GM21786 (cell line): ENCODE data around the gene DCTN4.
"Not testable (repeated sequence)": the region's sequence is repeated elsewhere in the genome, so short reads cannot be mapped to it uniquely, and the experiment has no call there.

Experiments
- ATAC-seq: cut with Tn5 transposase; IDR thresholded peaks from one replicate; pipeline ENCODE4 v1.9.1; 2021; ENCODE audit not compliant: unreplicated experiment

Gene DCTN4

DNA sequence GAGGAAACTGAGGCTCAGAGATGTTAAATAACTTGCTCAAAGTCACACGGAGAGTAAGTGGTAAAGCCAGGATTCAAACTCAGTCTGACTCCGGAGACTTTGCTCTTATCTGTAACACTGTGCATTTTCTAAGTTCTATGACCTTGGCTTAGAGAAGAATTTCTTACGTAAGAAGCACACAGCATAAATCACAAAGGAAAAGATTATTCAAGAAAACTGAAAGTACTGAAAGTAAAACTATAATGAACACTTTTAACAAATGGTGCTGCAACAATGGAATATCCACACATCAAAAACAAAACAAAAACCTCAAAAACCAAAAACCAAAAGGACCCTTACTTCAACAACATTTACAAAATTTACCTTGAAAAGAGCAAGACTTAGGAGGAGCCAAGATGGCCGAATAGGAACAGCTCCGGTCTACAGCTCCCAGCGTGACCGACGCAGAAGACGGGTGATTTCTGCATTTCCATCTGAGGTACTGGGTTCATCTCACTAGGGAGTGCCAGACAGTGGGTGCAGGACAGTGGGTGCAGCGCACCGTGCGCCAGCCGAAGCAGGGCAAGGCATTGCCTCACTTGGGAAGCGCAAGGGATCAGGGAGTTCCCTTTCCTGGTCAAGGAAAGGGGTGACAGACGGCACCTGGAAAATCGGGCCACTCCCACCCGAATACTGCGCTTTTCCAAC, 16.2 kb downstream of the DCTN4 start:
- ATAC-seq: not testable (repeated sequence)

GRCh38 chr5:150740992-150741391, 17.8 kb downstream of the DCTN4 start:
- ATAC-seq: no peak

GRCh38 chr5:150738862-150739261, 20.0 kb downstream of the DCTN4 start:
- no peak for ATAC-seq

DNA sequence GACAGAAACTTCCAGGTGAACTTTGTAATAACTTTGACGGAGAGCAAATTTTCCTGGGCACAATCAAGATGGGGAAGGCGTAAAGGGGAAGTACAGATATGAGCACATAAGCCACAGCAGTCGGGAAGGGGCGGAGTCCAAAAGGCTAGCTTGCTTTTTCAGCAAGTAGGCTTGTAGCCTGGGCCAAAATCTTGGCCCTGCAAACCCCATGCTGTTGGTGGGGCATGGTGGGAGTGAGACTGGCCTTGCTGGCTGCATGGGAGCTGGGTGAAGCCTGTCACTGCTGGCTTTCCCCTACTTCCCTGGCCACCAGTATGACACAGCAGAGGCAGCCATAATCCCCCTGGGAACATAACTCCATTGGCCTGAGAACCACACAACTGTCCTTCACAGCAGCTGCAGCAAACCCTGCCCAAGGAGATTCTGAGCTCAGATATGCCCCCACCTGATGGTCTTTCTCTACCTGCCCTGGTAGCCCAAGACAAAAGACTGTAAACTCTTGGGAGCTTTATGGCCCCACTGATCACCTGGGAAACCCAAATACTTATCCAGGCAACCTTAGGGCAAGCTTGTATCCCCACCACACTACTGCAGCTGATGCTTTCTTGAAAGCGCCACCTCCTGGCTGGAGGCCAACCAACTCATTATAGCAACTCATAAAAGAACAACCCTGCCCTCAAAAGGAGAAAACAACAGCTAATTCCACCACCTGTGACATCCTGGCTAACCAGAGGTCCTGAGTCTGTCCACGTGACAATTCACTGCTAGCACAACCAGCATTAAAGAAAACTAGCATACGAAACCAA, 24.0 kb downstream of the DCTN4 start:
- peak; percentile 79 for ATAC-seq

DNA sequence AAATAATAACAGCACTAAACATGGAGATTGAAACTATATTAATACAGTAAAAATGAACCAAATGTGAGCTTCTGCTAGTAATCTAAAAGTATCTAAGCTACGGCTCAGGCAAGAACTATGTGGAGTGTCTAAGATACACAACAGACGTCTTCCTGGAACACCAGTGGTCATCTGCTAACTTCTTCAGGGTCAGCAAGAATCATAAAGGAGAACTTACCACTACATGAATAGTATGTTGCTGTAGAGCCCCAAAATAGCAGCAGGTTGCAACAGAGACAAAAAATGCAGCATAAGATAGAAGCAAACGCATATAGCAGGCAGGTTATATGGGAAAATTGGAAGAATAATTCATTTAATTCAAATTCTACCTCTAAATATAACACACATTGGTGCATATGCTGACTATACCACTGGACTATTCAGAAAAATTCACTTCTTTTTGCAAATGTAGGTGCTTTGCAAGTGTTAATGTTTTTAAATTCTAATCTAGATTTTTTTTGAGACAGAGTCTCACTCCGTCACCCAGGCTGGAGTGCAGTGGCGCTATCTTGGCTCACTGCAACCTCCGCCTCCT, 27.1 kb downstream of the DCTN4 start:
- ATAC-seq: no peak

DNA sequence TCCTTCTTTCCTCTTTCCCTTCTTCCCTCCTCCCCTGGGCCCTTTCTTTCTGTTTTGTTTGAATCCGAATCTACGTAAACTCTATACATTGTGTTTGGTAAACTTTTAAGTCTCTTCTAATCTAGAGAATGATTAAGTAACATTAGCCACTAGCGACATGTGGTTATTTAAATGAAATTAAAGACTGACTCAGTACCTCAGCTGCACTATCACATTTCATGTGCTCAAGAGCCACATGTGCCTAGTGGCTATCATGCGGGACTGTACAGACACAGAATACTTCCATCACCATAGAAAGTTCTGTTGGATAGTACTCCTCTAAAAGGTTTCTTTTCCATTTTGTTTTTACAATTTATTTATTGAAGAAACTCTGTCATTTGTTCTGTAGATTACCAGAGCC, 29.0 kb downstream of the DCTN4 start:
- ATAC-seq: no peak

DNA sequence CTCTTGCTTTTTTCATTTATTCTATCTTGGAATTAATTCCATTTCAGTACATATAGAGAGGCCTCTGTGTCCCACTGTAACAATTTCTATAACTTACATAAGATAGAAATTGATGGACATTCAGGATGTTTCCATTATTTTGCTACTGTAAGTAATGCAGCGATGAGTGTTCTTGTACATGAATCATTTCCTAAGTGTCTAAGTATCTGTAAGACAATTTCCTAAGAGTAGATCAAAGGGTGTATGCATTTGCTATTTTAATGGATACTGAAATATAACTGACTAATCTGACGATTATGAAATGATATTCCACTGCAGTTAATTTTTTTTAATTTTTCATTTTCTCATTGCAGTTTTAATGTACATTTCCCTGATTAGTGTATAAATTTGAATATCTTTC, 35.0 kb downstream of the DCTN4 start:
- ATAC-seq: no peak

DNA sequence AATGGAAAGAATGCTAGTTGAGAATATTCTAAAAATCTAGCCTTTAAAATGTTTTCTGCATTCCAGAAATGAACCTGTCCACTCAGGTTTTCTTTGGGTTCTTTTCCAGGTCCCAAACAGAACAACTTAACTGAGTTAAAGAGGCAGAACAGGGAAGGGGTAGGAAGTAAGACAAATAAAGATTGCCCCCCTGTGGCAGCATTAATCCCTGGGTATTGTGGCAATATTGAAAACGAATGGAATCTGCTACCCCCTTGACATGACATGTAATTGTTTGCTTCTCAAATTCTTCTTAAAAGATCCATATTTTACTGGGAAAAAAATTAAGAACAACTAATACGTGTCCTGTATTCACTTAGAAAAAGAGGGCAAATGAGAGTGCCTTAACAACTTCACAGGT, 48.7 kb downstream of the DCTN4 start:
- no peak for ATAC-seq

GRCh38 chr5:150706776-150707390, 51.9 kb downstream of the DCTN4 start:
- no peak for ATAC-seq

DNA sequence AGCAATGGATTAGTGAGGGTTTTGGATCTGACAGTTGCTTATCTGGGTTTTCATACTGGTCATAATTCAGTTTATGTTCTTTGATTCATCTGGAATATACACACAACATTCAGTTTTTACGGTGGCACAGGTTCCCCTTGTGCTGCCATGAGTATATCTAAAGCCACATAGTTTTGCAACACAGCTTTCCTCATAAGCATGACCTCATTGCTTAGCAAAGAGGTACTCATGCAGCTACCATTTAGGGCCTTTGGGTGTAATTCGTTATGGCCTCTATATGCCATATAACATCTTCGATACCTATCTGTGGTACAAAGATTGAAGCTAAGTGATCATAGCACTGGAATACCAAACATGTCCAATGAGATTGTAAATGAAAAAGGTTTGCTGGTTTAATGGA, 55.1 kb downstream of the DCTN4 start:
- no peak for ATAC-seq

DNA sequence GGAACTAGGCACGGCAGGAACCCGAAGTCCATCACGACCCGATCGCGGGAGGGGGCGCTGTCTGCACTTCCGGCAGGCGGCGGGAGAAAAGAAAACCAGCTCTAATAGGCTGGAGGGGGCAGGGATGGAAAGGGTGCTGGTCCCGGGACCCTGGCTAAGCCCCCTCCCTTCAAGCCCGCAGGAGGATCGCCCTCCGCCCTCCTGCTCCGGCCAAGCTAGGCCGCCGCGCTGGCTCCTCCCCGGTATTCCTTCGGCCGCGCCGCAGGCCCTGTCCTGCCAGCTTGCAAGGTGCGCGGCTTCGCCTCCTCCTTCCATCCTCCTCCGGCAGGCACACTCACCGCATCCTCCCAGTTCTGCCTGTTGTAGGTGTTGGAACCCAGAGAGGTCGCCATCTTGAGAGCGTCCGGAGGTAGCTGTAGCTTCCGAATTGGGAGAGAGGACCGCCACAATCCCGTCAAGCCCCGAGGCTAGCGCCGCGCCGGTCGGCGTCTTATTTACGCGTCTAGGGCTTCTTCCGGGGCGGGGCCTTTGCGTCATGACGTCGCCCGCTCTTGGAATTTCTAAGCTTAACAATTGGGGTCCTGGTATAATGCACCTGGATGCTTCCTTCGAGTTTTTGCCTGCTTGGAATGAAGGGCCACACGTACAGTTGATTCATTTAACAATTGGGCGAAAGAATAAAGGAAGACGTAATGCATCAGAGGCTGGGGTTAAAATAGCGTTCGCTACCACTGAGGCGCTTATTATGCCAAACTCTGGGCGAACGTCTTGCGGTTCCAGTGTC, 58.0 kb downstream of the DCTN4 start, which contains the start of gene RBM22:
RBM22 (minus strand) TSS at position 469 of the 784 bp plus-strand sequence; CDS start at position 392, 77 bp downstream.
- peak; percentile 96 for ATAC-seq

DNA sequence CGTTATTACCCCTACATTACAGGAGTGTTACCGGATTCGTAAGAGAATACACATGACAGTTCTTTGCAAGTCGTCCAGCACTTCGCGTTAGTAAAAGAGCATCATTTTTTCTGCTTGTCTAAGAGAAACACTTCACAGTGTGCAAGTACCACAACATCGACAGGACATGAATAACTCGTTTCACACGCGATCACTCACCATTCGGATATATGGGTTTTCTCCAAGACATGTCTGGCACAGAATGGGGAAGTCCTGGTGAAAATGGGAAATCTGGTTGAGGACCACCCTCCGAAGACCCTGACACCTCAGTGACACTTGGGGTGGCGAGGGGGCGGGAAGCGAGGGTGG, 58.6 kb downstream of the DCTN4 start:
- no peak for ATAC-seq

DNA sequence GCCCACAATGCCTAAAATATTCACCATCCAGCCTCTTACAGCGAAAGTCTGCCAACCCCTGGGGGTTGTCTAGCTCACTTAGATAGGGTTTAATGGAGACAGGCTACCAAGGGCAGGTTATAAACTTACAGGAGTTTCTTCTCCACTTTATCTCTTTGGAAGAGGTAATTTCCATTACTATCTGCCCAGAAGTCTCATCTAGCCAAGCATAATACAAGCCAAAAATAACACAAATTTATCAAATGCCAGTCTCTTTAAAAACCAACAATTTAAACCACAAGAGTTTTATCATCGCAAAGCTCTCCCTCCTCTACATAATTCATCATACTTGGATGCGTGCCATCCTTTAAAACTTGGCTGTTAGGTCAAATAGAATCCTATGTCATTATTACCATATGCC, 64.2 kb downstream of the DCTN4 start:
- ATAC-seq: no peak

GRCh38 chr5:150692276-150692675, 66.5 kb downstream of the DCTN4 start:
- no peak for ATAC-seq

GRCh38 chr5:150690760-150691159, 68.1 kb downstream of the DCTN4 start:
- no peak for ATAC-seq

DNA sequence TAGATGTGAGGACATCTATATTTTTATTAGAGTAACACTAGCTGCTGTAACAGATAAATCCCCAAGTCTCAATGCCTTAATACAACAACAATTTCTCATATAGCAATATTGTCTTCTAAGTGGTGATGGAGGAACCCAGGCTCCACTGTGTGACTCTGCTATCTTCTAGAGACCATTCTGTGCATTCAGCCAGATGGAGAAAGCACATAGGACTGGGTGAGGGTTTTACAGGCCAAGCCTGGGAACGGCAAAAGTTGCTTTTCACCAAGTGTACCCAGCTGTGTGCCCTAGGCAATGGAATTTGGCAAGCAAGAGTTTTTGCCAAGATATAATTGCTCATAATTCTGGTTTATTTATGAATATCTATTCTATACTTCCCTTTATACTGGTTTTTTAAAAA, 69.7 kb downstream of the DCTN4 start:
- ATAC-seq: no peak

DNA sequence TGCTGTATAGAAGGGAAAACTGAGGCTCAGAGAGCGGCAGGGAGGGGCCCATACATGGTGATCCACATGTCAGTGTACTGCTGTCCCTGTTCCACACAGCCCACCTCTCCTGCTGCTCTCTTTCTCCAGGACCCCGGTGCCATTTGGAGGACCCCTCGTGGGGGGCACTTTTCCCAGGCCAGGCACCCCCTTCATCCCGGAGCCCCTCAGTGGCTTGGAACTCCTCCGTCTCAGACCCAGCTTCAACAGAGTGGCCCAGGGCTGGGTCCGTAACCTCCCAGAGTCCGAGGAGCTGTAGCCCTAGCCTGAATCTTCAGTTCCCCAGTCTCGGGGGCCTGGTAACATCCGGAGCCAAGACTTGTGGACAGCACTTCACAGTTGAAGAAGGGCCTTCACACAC, 82.2 kb downstream of the DCTN4 start:
- ATAC-seq: no peak

DNA sequence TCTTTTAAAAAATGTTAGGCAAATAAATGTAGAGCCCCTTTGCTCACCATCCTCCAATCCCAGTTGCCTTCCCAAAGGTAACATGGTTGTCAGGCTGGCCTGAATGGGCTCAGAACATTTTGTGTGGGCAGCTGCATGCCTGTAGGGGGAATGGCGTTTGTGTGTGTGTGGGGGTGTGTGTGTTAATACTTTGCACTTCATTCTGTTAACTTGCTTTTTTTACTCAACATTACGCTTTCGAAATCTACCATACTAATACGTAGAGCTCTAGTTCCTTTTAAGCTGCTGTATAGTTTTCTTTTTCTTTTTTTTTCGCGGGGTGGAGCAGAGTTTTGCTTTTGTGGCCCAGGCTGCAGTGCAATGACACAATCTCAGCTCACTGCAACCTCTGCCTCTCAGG, 83.7 kb downstream of the DCTN4 start:
- no peak for ATAC-seq

DNA sequence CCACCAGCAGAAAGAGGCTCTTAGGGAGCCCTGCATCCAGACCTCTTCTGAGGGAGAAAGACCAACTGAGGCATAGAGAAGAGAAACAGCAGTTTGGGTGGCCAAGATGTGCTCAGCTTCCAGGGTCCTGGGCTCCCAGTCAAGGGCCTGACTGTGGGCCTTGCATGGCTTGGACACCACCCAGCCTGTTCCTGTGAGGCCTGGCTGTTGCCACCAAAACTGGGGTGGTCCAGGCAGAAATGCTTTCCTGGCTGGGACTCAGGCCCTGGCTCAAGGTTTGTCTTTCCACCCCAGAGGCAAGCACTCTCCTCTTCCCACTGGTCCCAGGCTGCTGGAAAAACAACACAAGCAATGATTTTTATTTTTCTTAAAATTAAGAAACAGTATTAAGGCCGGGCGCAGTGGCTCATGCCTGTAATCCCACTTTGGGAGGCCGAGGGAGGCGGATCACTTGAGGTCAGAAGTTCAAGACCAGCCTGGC, 84.4 kb downstream of the DCTN4 start:
- no peak for ATAC-seq

GRCh38 chr5:150672884-150673275, 85.9 kb downstream of the DCTN4 start:
- ATAC-seq: no peak
